Measurements from ENCODE around the gene RXFP2.

The RXFP2 gene

DNA sequence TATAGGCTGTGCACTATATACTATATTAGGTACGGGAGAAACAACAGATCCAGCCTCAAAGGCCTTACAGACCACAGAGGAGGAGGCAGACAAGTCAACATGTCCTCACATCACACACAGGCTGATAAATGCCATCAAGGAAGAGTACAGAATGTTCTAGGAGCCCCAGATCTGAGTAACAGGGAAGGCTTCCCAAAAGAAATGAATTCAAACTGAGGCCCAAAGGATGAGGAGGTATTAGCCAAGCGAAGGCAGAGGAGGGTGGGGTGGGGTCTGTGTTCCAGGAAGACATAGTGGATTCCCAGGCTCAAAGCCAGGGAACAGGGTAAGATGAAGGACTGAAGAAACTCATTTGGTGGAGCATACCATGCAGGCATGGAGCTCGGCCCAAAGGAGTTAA, 55.1 kb downstream of the RXFP2 start:
- H3K27ac ChIP-seq, result no peak overlapping the region
- DNase-seq (ENCODE audit: low spot score), result no peak
- H3K4me3 ChIP-seq, result no peak overlapping the region
- TF ChIP-seq, protein P1, sequence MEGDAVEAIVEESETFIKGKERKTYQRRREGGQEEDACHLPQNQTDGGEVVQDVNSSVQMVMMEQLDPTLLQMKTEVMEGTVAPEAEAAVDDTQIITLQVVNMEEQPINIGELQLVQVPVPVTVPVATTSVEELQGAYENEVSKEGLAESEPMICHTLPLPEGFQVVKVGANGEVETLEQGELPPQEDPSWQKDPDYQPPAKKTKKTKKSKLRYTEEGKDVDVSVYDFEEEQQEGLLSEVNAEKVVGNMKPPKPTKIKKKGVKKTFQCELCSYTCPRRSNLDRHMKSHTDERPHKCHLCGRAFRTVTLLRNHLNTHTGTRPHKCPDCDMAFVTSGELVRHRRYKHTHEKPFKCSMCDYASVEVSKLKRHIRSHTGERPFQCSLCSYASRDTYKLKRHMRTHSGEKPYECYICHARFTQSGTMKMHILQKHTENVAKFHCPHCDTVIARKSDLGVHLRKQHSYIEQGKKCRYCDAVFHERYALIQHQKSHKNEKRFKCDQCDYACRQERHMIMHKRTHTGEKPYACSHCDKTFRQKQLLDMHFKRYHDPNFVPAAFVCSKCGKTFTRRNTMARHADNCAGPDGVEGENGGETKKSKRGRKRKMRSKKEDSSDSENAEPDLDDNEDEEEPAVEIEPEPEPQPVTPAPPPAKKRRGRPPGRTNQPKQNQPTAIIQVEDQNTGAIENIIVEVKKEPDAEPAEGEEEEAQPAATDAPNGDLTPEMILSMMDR (IDR thresholded peaks at IDR 0.05), result no peak

DNA sequence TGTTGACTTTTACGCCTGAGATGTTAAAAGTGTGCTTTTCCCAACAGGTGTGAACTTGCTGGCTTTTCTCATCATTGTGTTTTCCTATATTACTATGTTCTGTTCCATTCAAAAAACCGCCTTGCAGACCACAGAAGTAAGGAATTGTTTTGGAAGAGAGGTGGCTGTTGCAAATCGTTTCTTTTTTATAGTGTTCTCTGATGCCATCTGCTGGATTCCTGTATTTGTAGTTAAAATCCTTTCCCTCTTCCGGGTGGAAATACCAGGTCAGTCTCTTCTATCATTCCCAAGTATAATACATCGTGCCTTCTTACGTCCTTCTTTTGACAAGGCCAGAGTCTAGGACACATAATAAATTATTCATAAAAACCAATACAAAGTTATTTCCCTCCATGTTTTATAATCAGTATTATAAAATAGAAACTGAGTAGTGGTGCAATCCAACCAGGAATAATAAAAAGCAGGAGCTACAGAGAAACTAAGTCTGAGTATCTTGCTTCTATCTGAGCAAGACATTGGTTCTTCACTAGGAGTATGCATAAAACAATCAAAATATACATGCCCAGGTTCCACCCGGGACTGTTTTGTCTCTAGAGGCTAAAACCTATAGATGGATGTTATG, 57.9 kb downstream of the RXFP2 start:
- no peak for DNase-seq (ENCODE audit: low spot score)
- TF ChIP-seq, protein P1 (IDR thresholded peaks at IDR 0.05), result peak; percentile 33
- H3K4me3 ChIP-seq, result no peak overlapping the region

DNA sequence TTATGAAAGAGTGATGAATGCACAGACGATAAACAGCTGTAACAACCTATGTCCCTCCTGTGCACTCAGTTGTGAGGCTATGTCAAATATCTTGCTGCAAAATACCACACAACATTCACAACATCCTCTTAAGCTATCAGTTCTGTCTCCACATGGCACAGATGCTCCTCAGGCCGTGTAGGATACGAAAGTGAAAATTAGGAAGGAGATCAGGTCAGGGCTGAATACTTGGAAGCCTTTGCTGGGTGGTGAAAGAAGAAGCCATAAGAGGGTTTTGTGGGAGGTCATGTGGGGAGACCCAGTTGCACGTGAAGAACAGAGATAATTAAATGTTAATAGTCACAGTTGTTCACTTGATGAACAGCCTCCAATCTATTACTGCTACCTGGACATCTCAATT, 58.9 kb downstream of the RXFP2 start:
- Histone ChIP-seq H3K27ac (no peak overlapping the region), H3K4me3 (no peak overlapping the region)
- TF ChIP-seq, protein P1 (IDR thresholded peaks at IDR 0.05), result no peak
- no peak for DNase-seq (ENCODE audit: low spot score)

More for the DNA sequence above, 57.9 kb downstream of the RXFP2 start:
- no peak overlapping the region for H3K27ac ChIP-seq

DNA sequence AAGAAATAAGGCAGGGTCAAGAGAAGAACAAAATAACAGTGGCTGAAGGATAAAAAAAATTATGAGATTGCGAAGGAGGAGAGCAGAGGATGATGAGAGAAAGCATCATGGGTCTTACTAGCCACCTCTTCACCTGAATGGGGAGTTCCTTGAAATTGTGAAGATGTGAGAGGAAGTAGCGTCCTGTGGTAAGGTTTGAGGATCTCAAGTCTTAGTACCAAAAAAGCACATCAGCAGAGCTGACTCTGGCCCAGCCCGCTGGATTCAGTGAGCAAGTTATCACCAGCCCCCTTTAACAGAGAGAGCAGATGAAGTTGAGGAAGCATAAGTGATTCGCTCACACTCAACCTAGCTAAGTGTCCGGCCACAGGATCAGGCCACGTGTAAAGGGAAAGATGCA, 61.8 kb downstream of the RXFP2 start:
- no peak overlapping the region for H3K4me3 ChIP-seq
- TF ChIP-seq, protein P1 (IDR thresholded peaks at IDR 0.05), result no peak
- no peak for DNase-seq (ENCODE audit: low spot score)
- H3K27ac ChIP-seq, result no peak overlapping the region

DNA sequence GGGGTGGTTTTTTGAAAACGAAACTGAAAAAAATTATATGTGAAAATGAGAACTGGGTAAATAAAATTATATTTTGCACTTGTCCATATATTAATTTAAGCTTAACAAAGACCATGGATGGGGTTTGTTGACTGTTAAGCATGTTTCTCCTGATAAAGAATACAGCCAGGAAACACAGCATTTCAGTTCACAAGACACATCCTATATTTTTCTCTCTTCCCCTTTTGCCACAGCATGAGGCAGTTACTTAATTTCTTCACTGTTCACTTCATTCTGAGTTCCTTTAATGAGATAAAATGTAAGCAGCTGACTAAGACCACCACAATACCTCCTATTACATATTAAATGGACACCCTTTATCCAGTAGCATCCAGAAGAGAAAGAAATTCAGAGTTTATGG, 64.0 kb downstream of the RXFP2 start:
- Histone ChIP-seq H3K4me3 (no peak overlapping the region), H3K27ac (no peak overlapping the region)
- DNase-seq (ENCODE audit: low spot score), result no peak
- TF ChIP-seq, protein P1 (IDR thresholded peaks at IDR 0.05), result no peak

DNA sequence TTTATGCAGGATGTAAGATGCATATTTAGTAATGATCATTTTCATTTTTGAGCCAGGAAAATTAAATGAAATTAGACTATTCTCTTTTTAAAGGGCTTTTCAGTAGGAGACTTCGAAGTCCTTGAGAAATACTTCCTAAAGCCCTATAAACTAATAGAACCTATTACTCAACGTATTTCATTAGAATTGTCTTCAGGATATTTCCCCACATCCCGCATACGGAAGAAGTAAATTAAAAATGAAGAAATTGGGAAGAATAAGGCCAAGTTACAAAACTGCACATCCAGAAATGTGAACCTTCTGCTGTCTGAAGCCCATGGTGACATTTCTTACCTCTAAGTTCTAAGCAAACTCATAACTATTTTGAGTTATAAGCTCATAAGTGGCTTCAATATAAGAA, 66.5 kb downstream of the RXFP2 start:
- Histone ChIP-seq H3K4me3 (no peak overlapping the region), H3K27ac (no peak overlapping the region)
- TF ChIP-seq, protein P1 (IDR thresholded peaks at IDR 0.05), result no peak
- DNase-seq (ENCODE audit: low spot score), result no peak

DNA sequence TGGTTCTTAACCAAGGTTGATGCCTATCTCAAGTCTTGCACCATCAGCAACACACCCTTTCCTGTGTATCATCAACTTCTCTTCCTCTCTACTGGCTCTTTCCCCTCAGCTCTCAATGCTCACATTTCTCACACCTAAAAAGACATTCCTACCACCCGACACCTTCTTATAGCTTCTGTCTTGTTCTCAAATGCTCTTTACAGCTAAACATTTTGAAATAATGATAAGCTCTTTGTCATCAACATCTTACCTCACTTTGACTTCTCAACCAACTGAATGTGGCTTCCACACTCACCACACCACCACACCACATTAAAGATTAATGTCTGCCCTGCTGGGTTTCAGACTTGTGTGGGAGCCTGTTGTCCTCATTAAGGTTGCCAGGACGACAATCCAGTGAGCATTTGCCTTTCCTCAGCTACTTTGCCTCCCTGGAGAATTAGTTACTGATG, 67.8 kb downstream of the RXFP2 start:
- H3K4me3 ChIP-seq, result no peak overlapping the region
- no peak for DNase-seq (ENCODE audit: low spot score)
- TF ChIP-seq, protein P1 (IDR thresholded peaks at IDR 0.05), result no peak
- no peak overlapping the region for H3K27ac ChIP-seq

All from coronary artery (tissue), 2 donors.